GM23338 (cell line): ENCODE results near the gene MFSD6L. TPM values are rescaled to one million over a fixed set of nuclear protein-coding genes. Genes with fewer than 3 reads are reported as not detected.

ENCODE experiments used
- ATAC-seq: fragments of 200-7000 bp; cut with Tn5 transposase; 3 replicates; pipeline ENCODE4 v1.9.1; 2020
- DNase-seq: peaks from one replicate; pipeline ENCODE4 v3.0.0-alpha.2; 2015; ENCODE audit warnings: low spot score
- H2AFZ ChIP-seq: fragments of 200-600 bp; sonication (generic); 2 replicates; pipeline ENCODE4 v1.8.0; 2016; ENCODE audit warnings: antibody characterized with exemption, mild to moderate bottlenecking, moderate library complexity
- H3F3A ChIP-seq: fragments of 200-600 bp; sonication (generic); replicated peaks from 2 replicates; pipeline ENCODE4 v1.8.0; 2017; ENCODE audit warnings: antibody characterized with exemption, mixed run types, low read depth
- H3K27ac ChIP-seq: fragments of 200-600 bp; sonication (generic); 2 replicates; pipeline ENCODE4 v1.6.1; 2016; ENCODE audit warnings: low read depth
- H3K27me3 ChIP-seq: fragments of 200-600 bp; sonication (generic); 2 replicates; pipeline ENCODE4 v1.8.0; 2016; ENCODE audit warnings: mild to moderate bottlenecking, mixed run types, moderate library complexity; ENCODE audit not compliant: insufficient read depth
- H3K36me3 ChIP-seq: fragments of 200-600 bp; sonication (generic); 2 replicates; pipeline ENCODE4 v1.8.0; 2016; ENCODE audit warnings: mild to moderate bottlenecking; ENCODE audit not compliant: insufficient read depth
- H3K4me1 ChIP-seq: fragments of 200-600 bp; sonication (generic); 2 replicates; pipeline ENCODE4 v1.8.0; 2016; ENCODE audit warnings: mild to moderate bottlenecking, moderate library complexity; ENCODE audit not compliant: insufficient read depth
- H3K4me2 ChIP-seq: fragments of 200-600 bp; sonication (generic); 2 replicates; pipeline ENCODE4 v1.7.1; 2017; ENCODE audit warnings: mixed run types
- H3K4me3 ChIP-seq: fragments of 200-600 bp; sonication (generic); 2 replicates; pipeline ENCODE4 v1.6.1; 2016; ENCODE audit warnings: mixed run types
- H3K79me2 ChIP-seq: fragments of 200-600 bp; sonication (generic); replicated peaks from 2 replicates; pipeline ENCODE4 v1.8.0; 2017; ENCODE audit warnings: mild to moderate bottlenecking; ENCODE audit not compliant: insufficient read depth
- H3K9me2 ChIP-seq: fragments of 200-600 bp; sonication (generic); 2 replicates; pipeline ENCODE4 v1.8.0; 2017; ENCODE audit not compliant: insufficient read depth
- H4K20me1 ChIP-seq: fragments of 200-600 bp; sonication (generic); replicated peaks from 2 replicates; pipeline ENCODE4 v1.8.0; 2017; ENCODE audit warnings: mild to moderate bottlenecking; ENCODE audit not compliant: insufficient read depth
- H3K27ac Mint-ChIP-seq: 2 replicates; pipeline ENCODE4 v1.8.0; 2020; ENCODE audit warnings: inconsistent platforms, mild to moderate bottlenecking, moderate library complexity, mixed read lengths
- H3K27me3 Mint-ChIP-seq: 3 replicates; pipeline ENCODE4 v1.8.0; 2022; ENCODE audit warnings: low read depth, mild to moderate bottlenecking, moderate library complexity, mixed read lengths, inconsistent platforms; ENCODE audit not compliant: insufficient read depth, poor library complexity
- H3K36me3 Mint-ChIP-seq: 3 replicates; pipeline ENCODE4 v1.8.0; 2021; ENCODE audit warnings: low read depth, mild to moderate bottlenecking, inconsistent platforms, moderate library complexity, mixed read lengths
- H3K4me1 Mint-ChIP-seq: 3 replicates; pipeline ENCODE4 v1.8.0; 2020; ENCODE audit warnings: mild to moderate bottlenecking, inconsistent platforms, mixed read lengths
- H3K4me3 Mint-ChIP-seq: 3 replicates; pipeline ENCODE4 v1.8.0; 2021; ENCODE audit warnings: moderate library complexity, mild to moderate bottlenecking, inconsistent platforms, mixed read lengths
- H3K9me3 Mint-ChIP-seq: 3 replicates; pipeline ENCODE4 v1.8.0; 2020; ENCODE audit warnings: moderate library complexity, mild to moderate bottlenecking, inconsistent platforms, mixed read lengths
- CREB1 ChIP-seq: fragments of 250-450 bp; sonication (Bioruptor Pico); IDR thresholded peaks from 2 replicates; pipeline ENCODE4 v1.5.0; 2020; ENCODE audit warnings: low read depth, mild to moderate bottlenecking, moderate library complexity
- CTCF ChIP-seq, 2 experiments: fragments of 200-600 bp in 1 of 2; sonication (generic) in 1 of 2; conservative IDR thresholded peaks; 2 replicates each; pipeline versions ENCODE4 v1.5.1 to v1.6.1; 2016 to 2017; ENCODE audit warnings: antibody characterized with exemption in 2 of 2, low read depth in 2 of 2, mild to moderate bottlenecking in 2 of 2, moderate library complexity in 1 of 2
- ETS1 ChIP-seq: IDR thresholded peaks from 2 replicates; pipeline ENCODE4 v1.6.1; 2016; ENCODE audit warnings: antibody characterized with exemption
- EZH2phosphoT487 ChIP-seq: fragments of 200-600 bp; sonication (generic); IDR thresholded peaks from one replicate; pipeline ENCODE4 v1.8.1; 2018; ENCODE audit warnings: antibody characterized with exemption; ENCODE audit not compliant: unreplicated experiment
- JUNB ChIP-seq: IDR thresholded peaks from one replicate; pipeline ENCODE4 v1.6.1; 2016; ENCODE audit warnings: antibody characterized with exemption; ENCODE audit not compliant: unreplicated experiment
- POLR2AphosphoS5 ChIP-seq: IDR thresholded peaks from 2 replicates; pipeline ENCODE4 v1.6.1; 2016; ENCODE audit warnings: antibody characterized with exemption, low read depth
- REST ChIP-seq: IDR thresholded peaks from one replicate; pipeline ENCODE4 v1.6.1; 2018; ENCODE audit warnings: antibody characterized with exemption; ENCODE audit not compliant: unreplicated experiment
- ZNF114 ChIP-seq: fragments of 250-450 bp; sonication (Bioruptor Pico); IDR thresholded peaks from 2 replicates; pipeline ENCODE4 v1.5.0; 2020; ENCODE audit warnings: mild to moderate bottlenecking, moderate library complexity
- ZNF331 ChIP-seq: fragments of 250-450 bp; sonication (Bioruptor Pico); IDR thresholded peaks from 2 replicates; pipeline ENCODE4 v1.5.0; 2020; ENCODE audit warnings: low read depth, mild to moderate bottlenecking, moderate library complexity
- polyA plus RNA-seq: library from polyadenylated mRNA; unstranded; fragments of >200 nt; fragmentation: Nextera tagmentation; extraction: Ambion mirVana; gene quantifications from 2 replicates; pipeline ENCODE4 v1.2.1, GENCODE V29; 2016
- total RNA-seq: library from RNA; depleted of rRNA; stranded (reverse); fragments of >200 nt; shearing (Covaris generic); gene quantifications from 2 replicates; pipeline ENCODE4 v1.2.3, GENCODE V29; 2014

The MFSD6L gene
- total and polyA plus RNA-seq, 2 experiments from 2014 or later = 0.52 to 2.8 TPM

- no peak overlapping the region for H3K27ac ChIP-seq
- peaks cover 10% of the 10 kb centered on the region; the same call in 1 of the 2 replicates for H3K4me1 ChIP-seq
- H3K4me3 ChIP-seq = no peak overlapping the region
- no peak overlapping the region for H3K4me3 Mint-ChIP-seq
- H3K27ac Mint-ChIP-seq = no peak overlapping the region
- ATAC-seq (no peak), DNase-seq (no peak)
- no peaks in the 10 kb centered on the region for H3K79me2 ChIP-seq
- peaks cover 17% of the 10 kb centered on the region for H3K9me3 Mint-ChIP-seq
- H3K9me2 ChIP-seq = no peaks in the 10 kb centered on the region
- no peaks in the 10 kb centered on the region for H4K20me1 ChIP-seq
- H2AFZ ChIP-seq = no peak overlapping the region
- TF ChIP-seq ZNF114 (CRISPR knock-in tag) (no peak), CREB1 (no peak), REST (no peak)
- H3K36me3 ChIP-seq = no peaks in the 10 kb centered on the region
- no peaks in the 10 kb centered on the region; the same call in 1 of the 2 replicates for H3F3A ChIP-seq
- peaks cover 11% of the 10 kb centered on the region; the same call in 2 of the 3 replicates for H3K36me3 Mint-ChIP-seq
- H3K27me3 Mint-ChIP-seq = peaks cover 13% of the 10 kb centered on the region
- H3K4me1 Mint-ChIP-seq = peaks cover 22% of the 10 kb centered on the region
- no peak overlapping the region for H3K4me2 ChIP-seq
- no peaks in the 10 kb centered on the region for H3K27me3 ChIP-seq
Observed at GRCh38 chr17:8794636-8795035, 4.5 kb downstream of the MFSD6L start.

GRCh38 chr17:8793649-8794048 lies 5.5 kb downstream of the MFSD6L start:
- ATAC-seq (no peak), DNase-seq (no peak)
- Mint-ChIP-seq H3K27ac (no peak overlapping the region), H3K4me1 (peaks cover 21% of the 10 kb centered on the region), H3K36me3 (peaks cover 11% of the 10 kb centered on the region; the same call in 2 of the 3 replicates), H3K4me3 (no peak overlapping the region), H3K27me3 (peaks cover 11% of the 10 kb centered on the region), H3K9me3 (peaks cover 17% of the 10 kb centered on the region)
- Histone ChIP-seq H3K79me2 (no peaks in the 10 kb centered on the region), H3F3A (no peaks in the 10 kb centered on the region; the same call in 1 of the 2 replicates), H3K4me2 (no peak overlapping the region), H3K4me3 (no peak overlapping the region), H3K4me1 (peaks cover 11% of the 10 kb centered on the region; the same call in 1 of the 2 replicates), H2AFZ (no peak overlapping the region), H3K9me2 (no peaks in the 10 kb centered on the region), H3K36me3 (no peaks in the 10 kb centered on the region), H3K27me3 (no peaks in the 10 kb centered on the region), H4K20me1 (no peaks in the 10 kb centered on the region), H3K27ac (no peak overlapping the region)
- TF ChIP-seq REST = no peak
- no peak for TF ChIP-seq CREB1
- no peak for TF ChIP-seq CTCF (conservative IDR thresholded peaks at IDR 0.05; ENCODE audit: low read depth in 2 of 2)
- TF ChIP-seq JUNB = no peak
- no peak for TF ChIP-seq ZNF331 (CRISPR knock-in tag)
- TF ChIP-seq EZH2phosphoT487 = no peak
- TF ChIP-seq ETS1 = no peak
- no peak for TF ChIP-seq POLR2AphosphoS5
